ENCODE measurements around the gene EEF1A1. TPM values are rescaled to one million over a fixed set of nuclear protein-coding genes. Genes with fewer than 3 reads are reported as not detected.
A peak's percentile ranks its signal among the peaks of the same experiment; 100 is the strongest.
"Not testable (repeated sequence)": the region's sequence is repeated elsewhere in the genome, so short reads cannot be mapped to it uniquely, and the experiment has no call there.

Gene EEF1A1
- total RNA-seq, 1 experiment from 2014 or later = 13,896 TPM

GRCh38 chr6:73537677-73538076 is 16.8 kb upstream of the EEF1A1 start:
- DNase-seq (ENCODE audit: low read depth) = no peak

GRCh38 chr6:73534628-73535027 is 13.8 kb upstream of the EEF1A1 start:
- no peak for DNase-seq (ENCODE audit: low read depth)

GRCh38 chr6:73532293-73532692 is 11.5 kb upstream of the EEF1A1 start:
- DNase-seq (ENCODE audit: low read depth) = no peak

GRCh38 chr6:73528897-73529296 is 8.1 kb upstream of the EEF1A1 start:
- no peak for DNase-seq (ENCODE audit: low read depth)

GRCh38 chr6:73525546-73526330 is 4.9 kb upstream of the EEF1A1 start:
- DNase-seq (ENCODE audit: low read depth) = no peak

GRCh38 chr6:73523434-73524123 is 2.7 kb upstream of the EEF1A1 start:
- DNase-seq (ENCODE audit: low read depth) = no peak

GRCh38 chr6:73521351-73521985 is 636 bp upstream of the EEF1A1 start:
- no peak for DNase-seq (ENCODE audit: low read depth)

- peak; percentile 85 for DNase-seq (ENCODE audit: low read depth)
Measured at GRCh38 chr6:73519926-73520687, 725 bp downstream of the EEF1A1 start.

- not testable (repeated sequence) for DNase-seq (ENCODE audit: low read depth)
Measured at GRCh38 chr6:73518982-73519881, 1.6 kb downstream of the EEF1A1 start.

GRCh38 chr6:73518100-73518981 is 2.5 kb downstream of the EEF1A1 start:
- not testable (repeated sequence) for DNase-seq (ENCODE audit: low read depth)

- DNase-seq (ENCODE audit: low read depth) = no peak
Measured at GRCh38 chr6:73516514-73517489, 4.0 kb downstream of the EEF1A1 start.

- DNase-seq (ENCODE audit: low read depth) = peak; percentile 51
Measured at GRCh38 chr6:73515204-73515655, 5.6 kb downstream of the EEF1A1 start.

- DNase-seq (ENCODE audit: low read depth) = no peak
Measured at GRCh38 chr6:73514746-73515110, 6.1 kb downstream of the EEF1A1 start.

GRCh38 chr6:73513496-73513854 is 7.4 kb downstream of the EEF1A1 start:
- DNase-seq (ENCODE audit: low read depth) = no peak

- DNase-seq (ENCODE audit: low read depth) = no peak
Measured at GRCh38 chr6:73511796-73512195, 9.0 kb downstream of the EEF1A1 start.

- no peak for DNase-seq (ENCODE audit: low read depth)
Measured at GRCh38 chr6:73509851-73510250, 11.0 kb downstream of the EEF1A1 start.

GRCh38 chr6:73508776-73509175 is 12.1 kb downstream of the EEF1A1 start:
- no peak for DNase-seq (ENCODE audit: low read depth)

GRCh38 chr6:73506246-73506645 is 14.6 kb downstream of the EEF1A1 start:
- DNase-seq (ENCODE audit: low read depth) = no peak

GRCh38 chr6:73505705-73506104 is 15.1 kb downstream of the EEF1A1 start:
- not testable (repeated sequence) for DNase-seq (ENCODE audit: low read depth)
